ENCODE results near the gene CHST4.

The CHST4 gene

DNA sequence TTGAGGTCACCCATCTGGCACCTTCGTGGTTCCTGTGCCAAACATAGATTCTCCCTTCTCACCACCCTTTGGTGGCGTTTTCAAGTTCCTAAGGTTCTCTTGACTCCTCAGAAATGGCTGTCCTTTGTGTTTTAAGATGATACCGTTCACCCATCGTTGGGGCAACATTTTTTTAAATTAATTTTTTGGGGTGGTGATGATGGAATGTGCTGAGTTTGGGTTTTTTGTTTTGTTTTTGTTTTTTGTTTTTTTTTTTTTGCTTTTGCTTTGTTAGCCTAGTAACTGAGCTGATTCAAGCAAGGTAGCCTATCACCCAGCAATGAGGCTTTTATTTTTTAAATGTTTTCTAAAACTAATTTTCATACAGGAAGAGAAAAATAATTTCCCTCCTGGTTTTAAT, 2.6 kb downstream of the CHST4 start:
- Histone ChIP-seq H3K4me2 (ENCODE audit: insufficient read depth, low read length) (no peak overlapping the region), H4K20me1 (ENCODE audit: insufficient read depth, low read length) (no peaks in the 10 kb centered on the region), H2AFZ (ENCODE audit: low read depth, low read length) (no peak overlapping the region), H3K27ac (ENCODE audit: low read length) (no peak overlapping the region), H3K9ac (ENCODE audit: low read depth, low read length) (no peak overlapping the region), H3K4me1 (ENCODE audit: insufficient read depth, low read length) (no peaks in the 10 kb centered on the region), H3K79me2 (ENCODE audit: insufficient read depth, low read length) (no peaks in the 10 kb centered on the region), H3K4me3 (ENCODE audit: low read depth in 1 of 2, low read length in 2 of 2) (no peak overlapping the region), H3K27me3 (ENCODE audit: insufficient read depth, low read length, poor library complexity) (peaks cover 4% of the 10 kb centered on the region), H3K36me3 (ENCODE audit: insufficient read depth, low read length) (no peaks in the 10 kb centered on the region), H3K9me3 (ENCODE audit: insufficient read depth, low read length, severe bottlenecking) (no peaks in the 10 kb centered on the region)
- TF ChIP-seq, protein P1, sequence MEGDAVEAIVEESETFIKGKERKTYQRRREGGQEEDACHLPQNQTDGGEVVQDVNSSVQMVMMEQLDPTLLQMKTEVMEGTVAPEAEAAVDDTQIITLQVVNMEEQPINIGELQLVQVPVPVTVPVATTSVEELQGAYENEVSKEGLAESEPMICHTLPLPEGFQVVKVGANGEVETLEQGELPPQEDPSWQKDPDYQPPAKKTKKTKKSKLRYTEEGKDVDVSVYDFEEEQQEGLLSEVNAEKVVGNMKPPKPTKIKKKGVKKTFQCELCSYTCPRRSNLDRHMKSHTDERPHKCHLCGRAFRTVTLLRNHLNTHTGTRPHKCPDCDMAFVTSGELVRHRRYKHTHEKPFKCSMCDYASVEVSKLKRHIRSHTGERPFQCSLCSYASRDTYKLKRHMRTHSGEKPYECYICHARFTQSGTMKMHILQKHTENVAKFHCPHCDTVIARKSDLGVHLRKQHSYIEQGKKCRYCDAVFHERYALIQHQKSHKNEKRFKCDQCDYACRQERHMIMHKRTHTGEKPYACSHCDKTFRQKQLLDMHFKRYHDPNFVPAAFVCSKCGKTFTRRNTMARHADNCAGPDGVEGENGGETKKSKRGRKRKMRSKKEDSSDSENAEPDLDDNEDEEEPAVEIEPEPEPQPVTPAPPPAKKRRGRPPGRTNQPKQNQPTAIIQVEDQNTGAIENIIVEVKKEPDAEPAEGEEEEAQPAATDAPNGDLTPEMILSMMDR (IDR thresholded peaks at IDR 0.05; ENCODE audit: borderline replicate concordance, extremely low read depth, low read length, poor library complexity, severe bottlenecking) = no peak
- no peak for TF ChIP-seq EZH2 (IDR thresholded peaks at IDR 0.05; ENCODE audit: borderline replicate concordance, low read depth, low read length, severe bottlenecking)
- ATAC-seq (ENCODE audit: insufficient read depth, low read depth) (no peak), DNase-seq (no peak)

DNA sequence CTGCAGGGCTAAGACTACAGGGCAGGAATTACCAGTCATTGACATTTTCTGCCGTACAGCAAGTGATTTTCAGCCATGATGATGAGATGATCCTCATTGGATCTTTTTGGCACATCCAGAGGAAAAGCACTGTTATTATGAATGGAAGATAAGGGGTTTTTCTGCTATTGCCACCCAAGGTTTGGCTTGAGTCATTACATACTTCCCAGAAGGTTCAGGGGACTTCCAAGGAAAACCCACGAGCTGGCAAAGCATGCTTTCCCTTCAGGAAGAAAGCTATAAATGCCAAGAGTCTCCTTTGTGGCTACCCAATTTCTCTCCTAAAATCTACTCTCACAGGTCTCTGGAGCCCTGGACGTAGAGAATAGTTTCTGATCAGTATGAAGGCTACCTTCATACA, 6.1 kb downstream of the CHST4 start:
- H3K27me3 ChIP-seq (ENCODE audit: insufficient read depth, low read length, poor library complexity) = no peaks in the 10 kb centered on the region
- no peaks in the 10 kb centered on the region for H3K36me3 ChIP-seq (ENCODE audit: insufficient read depth, low read length)
- no peaks in the 10 kb centered on the region for H3K79me2 ChIP-seq (ENCODE audit: insufficient read depth, low read length)
- H3K4me2 ChIP-seq (ENCODE audit: insufficient read depth, low read length) = no peak overlapping the region
- H3K9me3 ChIP-seq (ENCODE audit: insufficient read depth, low read length, severe bottlenecking) = no peaks in the 10 kb centered on the region
- no peak overlapping the region for H3K4me3 ChIP-seq (ENCODE audit: low read depth in 1 of 2, low read length in 2 of 2)
- H3K9ac ChIP-seq (ENCODE audit: low read depth, low read length) = no peak overlapping the region
- ATAC-seq (ENCODE audit: insufficient read depth, low read depth) = no peak
- H3K27ac ChIP-seq (ENCODE audit: low read length) = no peak overlapping the region
- peaks cover 1% of the 10 kb centered on the region; the same call in 1 of the 2 replicates for H4K20me1 ChIP-seq (ENCODE audit: insufficient read depth, low read length)
- H3K4me1 ChIP-seq (ENCODE audit: insufficient read depth, low read length) = no peaks in the 10 kb centered on the region
- no peak for DNase-seq
- no peak for TF ChIP-seq EZH2 (IDR thresholded peaks at IDR 0.05; ENCODE audit: borderline replicate concordance, low read depth, low read length, severe bottlenecking)
- no peak overlapping the region for H2AFZ ChIP-seq (ENCODE audit: low read depth, low read length)

DNA sequence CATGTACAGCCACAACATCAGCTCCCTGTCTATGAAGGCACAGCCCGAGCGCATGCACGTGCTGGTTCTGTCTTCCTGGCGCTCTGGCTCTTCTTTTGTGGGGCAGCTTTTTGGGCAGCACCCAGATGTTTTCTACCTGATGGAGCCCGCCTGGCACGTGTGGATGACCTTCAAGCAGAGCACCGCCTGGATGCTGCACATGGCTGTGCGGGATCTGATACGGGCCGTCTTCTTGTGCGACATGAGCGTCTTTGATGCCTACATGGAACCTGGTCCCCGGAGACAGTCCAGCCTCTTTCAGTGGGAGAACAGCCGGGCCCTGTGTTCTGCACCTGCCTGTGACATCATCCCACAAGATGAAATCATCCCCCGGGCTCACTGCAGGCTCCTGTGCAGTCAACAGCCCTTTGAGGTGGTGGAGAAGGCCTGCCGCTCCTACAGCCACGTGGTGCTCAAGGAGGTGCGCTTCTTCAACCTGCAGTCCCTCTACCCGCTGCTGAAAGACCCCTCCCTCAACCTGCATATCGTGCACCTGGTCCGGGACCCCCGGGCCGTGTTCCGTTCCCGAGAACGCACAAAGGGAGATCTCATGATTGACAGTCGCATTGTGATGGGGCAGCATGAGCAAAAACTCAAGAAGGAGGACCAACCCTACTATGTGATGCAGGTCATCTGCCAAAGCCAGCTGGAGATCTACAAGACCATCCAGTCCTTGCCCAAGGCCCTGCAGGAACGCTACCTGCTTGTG, 10.7 kb downstream of the CHST4 start:
- H3K9ac ChIP-seq (ENCODE audit: low read depth, low read length) = no peak overlapping the region
- H3K36me3 ChIP-seq (ENCODE audit: insufficient read depth, low read length) = no peaks in the 10 kb centered on the region
- H3K4me2 ChIP-seq (ENCODE audit: insufficient read depth, low read length) = no peak overlapping the region
- peaks cover 6% of the 10 kb centered on the region for H3K27me3 ChIP-seq (ENCODE audit: insufficient read depth, low read length, poor library complexity)
- H2AFZ ChIP-seq (ENCODE audit: low read depth, low read length) = no peak overlapping the region
- no peaks in the 10 kb centered on the region for H3K79me2 ChIP-seq (ENCODE audit: insufficient read depth, low read length)
- H4K20me1 ChIP-seq (ENCODE audit: insufficient read depth, low read length) = peaks cover 3% of the 10 kb centered on the region; the same call in 1 of the 2 replicates
- H3K4me3 ChIP-seq (ENCODE audit: low read depth in 1 of 2, low read length in 2 of 2) = no peak overlapping the region
- DNase-seq (no peak), ATAC-seq (ENCODE audit: insufficient read depth, low read depth) (no peak)
- H3K27ac ChIP-seq (ENCODE audit: low read length) = no peak overlapping the region
- no peaks in the 10 kb centered on the region for H3K4me1 ChIP-seq (ENCODE audit: insufficient read depth, low read length)
- H3K9me3 ChIP-seq (ENCODE audit: insufficient read depth, low read length, severe bottlenecking) = no peaks in the 10 kb centered on the region
- TF ChIP-seq, protein P1 (IDR thresholded peaks at IDR 0.05; ENCODE audit: borderline replicate concordance, extremely low read depth, low read length, poor library complexity, severe bottlenecking) = no peak
- TF ChIP-seq EZH2 (IDR thresholded peaks at IDR 0.05; ENCODE audit: borderline replicate concordance, low read depth, low read length, severe bottlenecking) = no peak

DNA sequence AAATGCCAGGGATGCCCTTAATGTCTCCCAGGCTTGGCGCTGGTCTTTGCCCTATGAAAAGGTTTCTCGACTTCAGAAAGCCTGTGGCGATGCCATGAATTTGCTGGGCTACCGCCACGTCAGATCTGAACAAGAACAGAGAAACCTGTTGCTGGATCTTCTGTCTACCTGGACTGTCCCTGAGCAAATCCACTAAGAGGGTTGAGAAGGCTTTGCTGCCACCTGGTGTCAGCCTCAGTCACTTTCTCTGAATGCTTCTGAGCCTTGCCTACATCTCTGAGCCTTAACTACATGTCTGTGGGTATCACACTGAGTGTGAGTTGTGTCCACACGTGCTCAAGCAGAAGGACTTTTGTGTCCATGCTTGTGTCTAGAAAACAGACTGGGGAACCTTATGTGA, 11.4 kb downstream of the CHST4 start:
- H3K79me2 ChIP-seq (ENCODE audit: insufficient read depth, low read length) = no peaks in the 10 kb centered on the region
- H3K27ac ChIP-seq (ENCODE audit: low read length) = no peak overlapping the region
- H4K20me1 ChIP-seq (ENCODE audit: insufficient read depth, low read length) = peaks cover 3% of the 10 kb centered on the region; the same call in 1 of the 2 replicates
- ATAC-seq (ENCODE audit: insufficient read depth, low read depth) = peak; percentile 82
- no peak overlapping the region for H3K4me2 ChIP-seq (ENCODE audit: insufficient read depth, low read length)
- TF ChIP-seq EZH2 (IDR thresholded peaks at IDR 0.05; ENCODE audit: borderline replicate concordance, low read depth, low read length, severe bottlenecking) = no peak
- TF ChIP-seq, protein P1 (IDR thresholded peaks at IDR 0.05; ENCODE audit: borderline replicate concordance, extremely low read depth, low read length, poor library complexity, severe bottlenecking) = peak; percentile 74
- no peak overlapping the region for H3K9ac ChIP-seq (ENCODE audit: low read depth, low read length)
- H2AFZ ChIP-seq (ENCODE audit: low read depth, low read length) = no peak overlapping the region
- DNase-seq = peak; percentile 43
- H3K36me3 ChIP-seq (ENCODE audit: insufficient read depth, low read length) = no peaks in the 10 kb centered on the region
- no peak overlapping the region for H3K4me3 ChIP-seq (ENCODE audit: low read depth in 1 of 2, low read length in 2 of 2)
- H3K9me3 ChIP-seq (ENCODE audit: insufficient read depth, low read length, severe bottlenecking) = no peaks in the 10 kb centered on the region
- no peaks in the 10 kb centered on the region for H3K4me1 ChIP-seq (ENCODE audit: insufficient read depth, low read length)
- H3K27me3 ChIP-seq (ENCODE audit: insufficient read depth, low read length, poor library complexity) = peaks cover 6% of the 10 kb centered on the region
